A673 (cell line): Measurements from ENCODE around the gene CDON. TPM values are rescaled to one million over a fixed set of nuclear protein-coding genes. Genes with fewer than 3 reads are reported as not detected.

Experiments
- BruUV-seq: library from RNA; stranded (reverse); fragments of 400-500 nt; replicated peaks from 2 replicates; lab custom pipeline; 2021; lab: Mats Ljungman, UMichigan
- CTCF ChIA-PET: fragments of 300-600 bp; sonication (Branson Sonifier 250); formaldehyde crosslinking; loops from one replicate; lab custom pipeline; 2022; ENCODE audit warnings: antibody characterized with exemption; lab: Charles Lee
- POLR2A ChIA-PET: fragments of 300-600 bp; sonication (Branson Sonifier 250); formaldehyde crosslinking; loops from one replicate; lab custom pipeline; 2022; ENCODE audit warnings: antibody characterized with exemption; ENCODE audit not compliant: low non-redundant PET; lab: Charles Lee
- DNase-seq: peaks from one replicate; pipeline ENCODE4 v3.0.0-alpha.2; 2015; ENCODE audit warnings: low spot score
- H3K27ac ChIP-seq: fragments of 200-600 bp; sonication (generic); 2 replicates; pipeline ENCODE4 v1.5.1; 2016; ENCODE audit warnings: mixed run types, low read depth, mild to moderate bottlenecking, mixed read lengths, antibody characterized with exemption, low read length; ENCODE audit not compliant: poor library complexity, severe bottlenecking
- H3K27me3 ChIP-seq: fragments of 200-600 bp; sonication (generic); replicated peaks from 2 replicates; pipeline ENCODE4 v1.6.1; 2017; ENCODE audit warnings: mixed run types, low read depth, mild to moderate bottlenecking, mixed read lengths, antibody characterized with exemption, low read length; ENCODE audit not compliant: insufficient read depth, poor library complexity
- H3K36me3 ChIP-seq: fragments of 200-600 bp; sonication (generic); 2 replicates; pipeline ENCODE4 v1.6.1; 2016; ENCODE audit warnings: mixed run types, mild to moderate bottlenecking, mixed read lengths, antibody characterized with exemption, low read length; ENCODE audit not compliant: insufficient read depth, poor library complexity, severe bottlenecking
- H3K4me1 ChIP-seq: fragments of 200-600 bp; sonication (generic); 2 replicates; pipeline ENCODE4 v1.6.1; 2017; ENCODE audit warnings: mixed run types, mild to moderate bottlenecking, mixed read lengths, antibody characterized with exemption, low read length; ENCODE audit not compliant: insufficient read depth, poor library complexity, severe bottlenecking
- H3K4me3 ChIP-seq: fragments of 200-600 bp; sonication (generic); 2 replicates; pipeline ENCODE4 v1.5.1; 2016; ENCODE audit warnings: low read depth, mixed run types, mild to moderate bottlenecking, mixed read lengths, low read length; ENCODE audit not compliant: poor library complexity, severe bottlenecking
- H3K9me3 ChIP-seq: fragments of 200-600 bp; sonication (generic); 2 replicates; pipeline ENCODE4 v1.6.1; 2016; ENCODE audit warnings: mixed run types, low read depth, mild to moderate bottlenecking, mixed read lengths, antibody characterized with exemption, low read length; ENCODE audit not compliant: poor library complexity, severe bottlenecking
- CTCF ChIP-seq: fragments of 300-800, 200-600 bp; sonication (generic); conservative IDR thresholded peaks from 2 replicates; pipeline ENCODE4 v1.5.1; 2017; ENCODE audit warnings: low read depth, mild to moderate bottlenecking, antibody characterized with exemption, low read length, moderate library complexity, mixed read lengths
- EZH2 ChIP-seq: fragments of 200-600 bp; sonication (generic); IDR thresholded peaks from 2 replicates; pipeline ENCODE4 v1.6.1; 2017; ENCODE audit warnings: borderline replicate concordance, low read depth, mild to moderate bottlenecking, mixed read lengths, antibody characterized with exemption, low read length; ENCODE audit not compliant: poor library complexity, severe bottlenecking
- intact Hi-C: fragments of 100-400 bp; cut with micrococcal nuclease; formaldehyde crosslinking; loops from one replicate; pipeline ENCODE4 v1.10.0; 2022; ENCODE audit not compliant: unreplicated experiment
- total RNA-seq: library from RNA; stranded (reverse); gene quantifications from 2 replicates; pipeline ENCODE4 v1.2.3, GENCODE V29; 2021

CDON gene
- total RNA-seq, 1 experiment from 2014 or later, result 25.3 TPM

DNA sequence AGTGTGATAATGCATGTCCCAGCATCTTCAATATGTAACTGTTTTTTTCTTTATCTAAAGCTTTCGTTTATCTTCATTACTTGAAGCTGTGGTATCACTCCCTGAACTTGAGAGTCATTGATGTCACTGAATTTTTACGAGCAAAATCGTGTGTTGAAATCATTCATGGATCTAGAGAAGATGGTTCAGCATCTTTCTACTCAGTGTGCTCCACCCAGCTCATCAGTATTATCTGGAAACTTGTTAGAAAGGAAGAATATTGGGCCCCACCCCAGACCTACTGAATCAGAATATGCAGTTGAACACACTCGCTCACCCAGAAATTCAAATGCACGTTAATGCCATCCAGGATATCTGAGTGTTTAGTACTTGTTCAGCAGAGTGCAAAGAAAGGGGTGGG lies 8.3 kb downstream of the CDON start:
- no TSS peak for BruUV-seq
- Histone ChIP-seq H3K4me1 (peaks cover 28% of the 10 kb centered on the region), H3K36me3 (no peaks in the 10 kb centered on the region), H3K9me3 (no peaks in the 10 kb centered on the region), H3K4me3 (no peak overlapping the region), H3K27ac (no peak overlapping the region), H3K27me3 (no peaks in the 10 kb centered on the region)
- CTCF ChIA-PET, result no interaction called here
- DNase-seq, result no peak
- intact Hi-C loops, result no loop called here
- POLR2A ChIA-PET, result no interaction called here
- TF ChIP-seq EZH2 (no peak), CTCF (no peak)

GRCh38 chr11:126053415-126054286 lies 9.0 kb downstream of the CDON start:
- no peaks in the 10 kb centered on the region for H3K27me3 ChIP-seq
- H3K4me3 ChIP-seq, result no peak overlapping the region
- BruUV-seq, result no TSS peak
- peaks cover 30% of the 10 kb centered on the region for H3K4me1 ChIP-seq
- H3K27ac ChIP-seq, result no peak overlapping the region
- no peaks in the 10 kb centered on the region for H3K36me3 ChIP-seq
- TF ChIP-seq CTCF, result no peak
- no peaks in the 10 kb centered on the region for H3K9me3 ChIP-seq
- ChIA-PET POLR2A (no interaction called here), CTCF (no interaction called here)
- intact Hi-C loops, result no loop called here
- DNase-seq, result peak; percentile 25

DNA sequence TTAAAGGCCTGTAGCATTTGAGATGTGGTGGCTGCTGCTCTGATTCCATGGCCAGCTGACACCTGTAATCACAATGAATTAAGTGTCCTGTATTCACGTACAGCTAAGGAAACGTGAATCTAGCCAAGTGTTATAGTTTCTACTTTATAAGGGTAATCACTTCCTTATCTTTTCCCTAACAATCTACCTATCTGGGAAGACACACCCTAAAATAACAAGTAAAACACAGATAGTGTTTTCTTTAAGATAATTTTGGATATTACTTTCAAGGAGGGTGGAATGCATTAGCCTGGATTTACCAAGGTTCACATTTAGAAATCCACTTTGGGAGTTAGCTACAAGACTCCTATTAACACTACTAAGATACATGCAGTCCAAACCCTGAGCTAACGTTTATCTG lies 11.5 kb downstream of the CDON start:
- ChIA-PET POLR2A (interaction anchor here (0.6 kb wide), 1 partner anchor 53 kb away, joined by 5 read pairs; no protein-coding TSS in a partner anchor), CTCF (no interaction called here)
- Histone ChIP-seq H3K9me3 (no peaks in the 10 kb centered on the region), H3K4me1 (peaks cover 30% of the 10 kb centered on the region), H3K36me3 (no peaks in the 10 kb centered on the region), H3K27me3 (no peaks in the 10 kb centered on the region), H3K27ac (no peak overlapping the region), H3K4me3 (no peak overlapping the region)
- intact Hi-C loops, result no loop called here
- TF ChIP-seq CTCF (no peak), EZH2 (no peak)
- BruUV-seq, result no TSS peak
- no peak for DNase-seq
